Mesenchymal stem cell (in vitro differentiated cells and primary cell): ENCODE data around the gene EEF1A2.

ENCODE experiments used
- DNase-seq: peaks from one replicate; pipeline ENCODE4 v3.0.0-alpha.2; 2013
- H2AFZ ChIP-seq: one replicate; pipeline ENCODE4 v1.6.1; 2013; ENCODE audit warnings: low read depth, mild to moderate bottlenecking, control low read depth, inconsistent platforms, low read length, moderate library complexity
- H2AK5ac ChIP-seq: 2 replicates; pipeline ENCODE4 v1.6.1; 2013; ENCODE audit warnings: low read length, moderate library complexity, mild to moderate bottlenecking, inconsistent platforms; ENCODE audit not compliant: severe bottlenecking
- H2BK120ac ChIP-seq: one replicate; pipeline ENCODE4 v1.6.1; 2013; ENCODE audit warnings: low read depth, mild to moderate bottlenecking, inconsistent platforms, low read length, moderate library complexity
- H2BK12ac ChIP-seq, 2 experiments: one replicate each; pipeline ENCODE4 v1.6.1; 2013; ENCODE audit warnings: inconsistent platforms in 2 of 2, low read length in 2 of 2, mild to moderate bottlenecking in 2 of 2, moderate library complexity in 2 of 2, control low read depth in 1 of 2
- H2BK15ac ChIP-seq: one replicate; pipeline ENCODE4 v1.6.1; 2013; ENCODE audit warnings: mild to moderate bottlenecking, low read depth, inconsistent platforms; ENCODE audit not compliant: poor library complexity, severe bottlenecking
- H2BK5ac ChIP-seq: 2 replicates; pipeline ENCODE4 v1.6.1; 2013; ENCODE audit warnings: low read depth, mild to moderate bottlenecking, low read length, control low read depth, inconsistent platforms; ENCODE audit not compliant: poor library complexity, severe bottlenecking
- H3K14ac ChIP-seq, 2 experiments: one replicate each; pipeline ENCODE4 v1.6.1; 2013; ENCODE audit warnings: inconsistent platforms in 2 of 2, low read length in 2 of 2, control low read depth in 1 of 2, mild to moderate bottlenecking in 1 of 2, moderate library complexity in 1 of 2
- H3K18ac ChIP-seq, 2 experiments: one replicate each; pipeline ENCODE4 v1.6.1; 2013; ENCODE audit warnings: inconsistent platforms in 2 of 2, low read length in 2 of 2, control low read depth in 1 of 2, low read depth in 1 of 2, mild to moderate bottlenecking in 1 of 2
- H3K23ac ChIP-seq, 2 experiments: one replicate each; pipeline ENCODE4 v1.6.1; 2013; ENCODE audit warnings: inconsistent platforms in 2 of 2, low read length in 2 of 2, mild to moderate bottlenecking in 2 of 2, moderate library complexity in 2 of 2, control low read depth in 1 of 2
- H3K27ac ChIP-seq: 2 replicates; pipeline ENCODE4 v1.5.1; 2013; ENCODE audit warnings: mild to moderate bottlenecking, moderate library complexity, low read length, control low read depth, inconsistent platforms; ENCODE audit not compliant: poor library complexity, severe bottlenecking
- H3K27me3 ChIP-seq, 2 experiments: 2 replicates each; pipeline versions ENCODE4 v1.6.1 to v1.7.0; 2013; ENCODE audit warnings: low read length in 2 of 2, mild to moderate bottlenecking in 2 of 2, moderate library complexity in 2 of 2, control low read depth in 1 of 2, inconsistent platforms in 1 of 2; ENCODE audit not compliant: control insufficient read depth in 1 of 2, insufficient read depth in 1 of 2
- H3K36me3 ChIP-seq, 2 experiments: 2 replicates each; pipeline versions ENCODE4 v1.6.1 to v1.7.0; 2013; ENCODE audit warnings: low read length in 2 of 2, control low read depth in 1 of 2, inconsistent platforms in 1 of 2, low read depth in 1 of 2, mild to moderate bottlenecking in 1 of 2; ENCODE audit not compliant: insufficient read depth in 2 of 2, control insufficient read depth in 1 of 2
- H3K4ac ChIP-seq, 2 experiments: one replicate each; pipeline ENCODE4 v1.6.1; 2013; ENCODE audit warnings: inconsistent platforms in 2 of 2, low read length in 2 of 2, mild to moderate bottlenecking in 2 of 2, moderate library complexity in 2 of 2, control low read depth in 1 of 2, low read depth in 1 of 2
- H3K4me1 ChIP-seq: 2 replicates; pipeline ENCODE4 v1.6.1; 2013; ENCODE audit warnings: low read depth, low read length, control low read depth; ENCODE audit not compliant: control insufficient read depth, insufficient read depth
- H3K4me2 ChIP-seq: 2 replicates; pipeline ENCODE4 v1.6.1; 2013; ENCODE audit warnings: low read length, mild to moderate bottlenecking, inconsistent platforms; ENCODE audit not compliant: poor library complexity, severe bottlenecking
- H3K4me3 ChIP-seq, 2 experiments: 2 replicates each; pipeline versions ENCODE4 v1.5.1 to v1.7.0; 2013; ENCODE audit warnings: low read length in 2 of 2, mild to moderate bottlenecking in 2 of 2, control low read depth in 1 of 2, low read depth in 1 of 2; ENCODE audit not compliant: insufficient read depth in 1 of 2
- H3K79me1 ChIP-seq: replicated peaks from 2 replicates; pipeline ENCODE4 v1.6.1; 2013; ENCODE audit warnings: mild to moderate bottlenecking, control low read depth, low read length, inconsistent platforms; ENCODE audit not compliant: poor library complexity, severe bottlenecking
- H3K9ac ChIP-seq: 2 replicates; pipeline ENCODE4 v1.7.0; 2013; ENCODE audit warnings: mild to moderate bottlenecking, low read length, moderate library complexity
- H3K9me3 ChIP-seq: 2 replicates; pipeline ENCODE4 v1.7.0; 2013; ENCODE audit warnings: mild to moderate bottlenecking, low read length; ENCODE audit not compliant: control insufficient read depth
- H4K8ac ChIP-seq: one replicate; pipeline ENCODE4 v1.6.1; 2013; ENCODE audit warnings: inconsistent platforms, mild to moderate bottlenecking, low read length, moderate library complexity
- H4K91ac ChIP-seq: one replicate; pipeline ENCODE4 v1.6.1; 2013; ENCODE audit warnings: mild to moderate bottlenecking, low read length, inconsistent platforms
- WGBS: methylation state at CpG from one replicate; pipeline ENCODE4 v1.1.7; 2013; ENCODE audit warnings: mixed read lengths; 5-methylcytosine and 5-hydroxymethylcytosine counted together

The EEF1A2 gene

DNA sequence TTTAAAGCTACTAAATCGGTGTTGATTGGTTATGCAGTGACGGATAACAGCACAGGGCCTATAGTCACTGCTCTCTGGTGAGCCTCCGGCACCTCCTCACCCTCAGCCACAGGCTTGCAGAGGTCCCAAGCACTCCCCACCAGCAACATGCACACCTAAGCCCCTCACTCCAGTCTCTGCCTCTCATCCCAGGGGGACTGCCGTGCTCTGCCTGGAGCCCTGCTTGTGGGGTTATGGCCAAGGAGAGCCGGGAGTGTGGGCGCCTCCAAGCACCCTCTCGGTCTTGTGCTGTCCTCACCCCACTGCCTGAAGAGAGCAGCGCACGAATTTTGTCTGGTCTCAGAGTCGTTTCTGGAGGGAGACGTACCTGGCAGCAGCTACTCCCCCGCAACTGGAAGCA lies 6.8 kb upstream of the EEF1A2 start:
- peaks cover 12% of the 10 kb centered on the region for H3K9me3 ChIP-seq
- H3K27me3 ChIP-seq = peaks cover 33 to 70% of the 10 kb centered on the region in 2 experiments
- no peak overlapping the region for H3K4me2 ChIP-seq
- H3K9ac ChIP-seq = no peak overlapping the region
- no peak overlapping the region for H2BK5ac ChIP-seq
- no peak for DNase-seq
- no peak overlapping the region for H3K4ac ChIP-seq
- H4K91ac ChIP-seq = no peak overlapping the region
- H2AFZ ChIP-seq = no peak overlapping the region
- no peak overlapping the region for H2BK15ac ChIP-seq
- no peak overlapping the region for H3K14ac ChIP-seq
- no peak overlapping the region for H3K4me3 ChIP-seq
- no peaks in the 10 kb centered on the region for H3K79me1 ChIP-seq
- H3K18ac ChIP-seq = no peak overlapping the region
- peaks cover 10% of the 10 kb centered on the region for H3K4me1 ChIP-seq
- WGBS = 85% methylated on average over 12 of the region's 12 CpGs
- H2BK120ac ChIP-seq = no peak overlapping the region
- H2AK5ac ChIP-seq = no peak overlapping the region
- H4K8ac ChIP-seq = no peak overlapping the region
- no peak overlapping the region for H3K23ac ChIP-seq
- H3K36me3 ChIP-seq = no peaks in the 10 kb centered on the region
- no peak overlapping the region for H3K27ac ChIP-seq
- no peak overlapping the region for H2BK12ac ChIP-seq

DNA sequence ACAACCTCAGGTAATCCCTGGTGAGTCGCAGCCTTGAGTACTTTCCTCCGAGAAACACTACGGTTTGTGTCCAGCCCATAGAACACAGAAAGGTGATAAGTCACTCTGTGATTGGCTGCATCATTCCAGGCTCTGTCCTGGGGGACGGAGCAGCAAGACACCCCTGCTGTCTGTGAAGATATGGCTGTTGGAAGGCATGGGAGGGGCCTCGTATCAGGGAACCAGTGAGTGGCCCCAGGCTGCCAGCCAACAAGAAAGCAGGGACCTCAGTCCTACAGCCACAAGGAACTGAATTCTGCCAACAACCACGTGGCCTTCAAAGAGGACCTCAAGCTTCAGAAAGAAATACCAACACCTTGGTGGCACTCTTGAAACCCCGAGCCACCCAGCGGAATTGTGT lies 6.4 kb upstream of the EEF1A2 start:
- H2AK5ac ChIP-seq = no peak overlapping the region
- H2AFZ ChIP-seq = no peak overlapping the region
- H3K27me3 ChIP-seq = peaks cover 37 to 71% of the 10 kb centered on the region in 2 experiments
- no peak overlapping the region for H4K91ac ChIP-seq
- H3K14ac ChIP-seq = no peak overlapping the region
- no peak overlapping the region for H2BK12ac ChIP-seq
- peaks cover 12% of the 10 kb centered on the region for H3K9me3 ChIP-seq
- no peaks in the 10 kb centered on the region for H3K79me1 ChIP-seq
- DNase-seq = no peak
- no peaks in the 10 kb centered on the region for H3K36me3 ChIP-seq
- H2BK120ac ChIP-seq = no peak overlapping the region
- 81% methylated on average over 7 of the region's 8 CpGs for WGBS
- H2BK5ac ChIP-seq = no peak overlapping the region
- H3K4ac ChIP-seq = no peak overlapping the region
- H4K8ac ChIP-seq = no peak overlapping the region
- no peak overlapping the region for H3K27ac ChIP-seq
- no peak overlapping the region for H3K23ac ChIP-seq
- no peak overlapping the region for H3K18ac ChIP-seq
- H3K4me3 ChIP-seq = no peak overlapping the region
- H3K4me2 ChIP-seq = no peak overlapping the region
- peaks cover 10% of the 10 kb centered on the region for H3K4me1 ChIP-seq
- H3K9ac ChIP-seq = no peak overlapping the region
- no peak overlapping the region for H2BK15ac ChIP-seq

DNA sequence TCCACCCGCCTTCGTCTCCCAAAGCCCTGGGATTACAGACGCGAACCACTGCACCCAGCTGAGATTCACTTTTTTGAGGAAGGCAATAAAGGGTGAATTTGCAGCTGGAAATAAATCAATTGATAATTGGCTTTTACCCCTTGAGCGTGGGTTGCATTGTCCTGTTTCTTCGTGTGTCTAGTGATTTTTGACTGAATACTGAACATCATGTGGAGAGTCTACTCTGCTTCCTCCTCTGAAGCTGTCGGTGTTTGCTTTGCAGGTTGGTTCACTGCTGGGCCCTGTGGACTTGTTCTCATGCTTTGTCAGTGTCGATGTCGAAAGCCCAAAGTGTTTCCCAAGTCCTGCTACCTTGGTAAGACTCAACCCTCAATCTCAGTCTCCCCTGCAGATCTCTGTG lies 5.8 kb upstream of the EEF1A2 start:
- Histone ChIP-seq H2BK5ac (no peak overlapping the region), H2BK120ac (no peak overlapping the region), H3K23ac (no peak overlapping the region), H3K14ac (no peak overlapping the region), H3K9ac (no peak overlapping the region), H3K79me1 (no peaks in the 10 kb centered on the region), H3K4ac (no peak overlapping the region), H3K4me2 (no peak overlapping the region), H3K4me3 (no peak overlapping the region), H4K8ac (no peak overlapping the region), H3K27me3 (peaks cover 44 to 73% of the 10 kb centered on the region in 2 experiments), H3K4me1 (peaks cover 10% of the 10 kb centered on the region), H2AK5ac (no peak overlapping the region), H2BK15ac (no peak overlapping the region), H3K27ac (no peak overlapping the region), H2AFZ (no peak overlapping the region), H2BK12ac (no peak overlapping the region), H3K18ac (no peak overlapping the region), H3K9me3 (peaks cover 12% of the 10 kb centered on the region), H4K91ac (no peak overlapping the region), H3K36me3 (no peaks in the 10 kb centered on the region)
- DNase-seq = no peak
- 84% methylated on average over 9 of the region's 9 CpGs for WGBS

- Histone ChIP-seq H2AFZ (no peak overlapping the region), H3K79me1 (no peaks in the 10 kb centered on the region), H2BK15ac (no peak overlapping the region), H3K9me3 (peaks cover 12% of the 10 kb centered on the region), H3K27me3 (peaks cover 48 to 71% of the 10 kb centered on the region in 2 experiments), H4K91ac (no peak overlapping the region), H3K9ac (no peak overlapping the region), H3K4me3 (no peak overlapping the region), H2BK120ac (no peak overlapping the region), H3K18ac (no peak overlapping the region), H3K36me3 (no peaks in the 10 kb centered on the region), H3K4me1 (peaks cover 20% of the 10 kb centered on the region), H2BK12ac (no peak overlapping the region), H3K4me2 (no peak overlapping the region), H3K27ac (no peak overlapping the region), H2BK5ac (no peak overlapping the region), H4K8ac (no peak overlapping the region), H3K4ac (no peak overlapping the region), H3K23ac (no peak overlapping the region), H3K14ac (no peak overlapping the region), H2AK5ac (no peak overlapping the region)
- no peak for DNase-seq
- 65% methylated on average over 6 of the region's 7 CpGs for WGBS
Measured at GRCh38 chr20:63503524-63503923, 4.6 kb upstream of the EEF1A2 start.
